GM10248 (cell line): ENCODE data around the gene OR52A1.

Source experiments
- CTCF ChIA-PET: fragments of 300-600 bp; sonication (Branson Sonifier 250); formaldehyde crosslinking; extraction: SDS; loops from one replicate; lab custom pipeline; 2021; ENCODE audit warnings: antibody characterized with exemption; lab: Yijun Ruan, JAX
- POLR2A ChIA-PET: fragments of 350-650 bp; sonication (Branson Sonifier 250); formaldehyde crosslinking; extraction: SDS; loops from one replicate; lab custom pipeline; 2020; ENCODE audit warnings: antibody characterized with exemption; lab: Yijun Ruan, JAX
- DNase-seq: peaks from one replicate; pipeline ENCODE4 v3.0.0; 2012; ENCODE audit errors: extremely low spot score
- CTCF ChIP-seq: IDR thresholded peaks from 2 replicates; pipeline ENCODE4 v1.5.1; 2012; ENCODE audit warnings: mild to moderate bottlenecking, low read depth; ENCODE audit errors: extremely low read depth, missing control alignments, control extremely low read depth

The OR52A1 gene

GRCh38 chr11:5115339-5115738, 39.2 kb downstream of the OR52A1 start:
- DNase-seq, result no peak
- POLR2A ChIA-PET, result no interaction called here
- no peak for TF ChIP-seq CTCF
- CTCF ChIA-PET, result interaction anchor here (0.9 kb wide), 1 partner anchor 10 kb away, joined by 3 read pairs; no protein-coding TSS in a partner anchor

DNA sequence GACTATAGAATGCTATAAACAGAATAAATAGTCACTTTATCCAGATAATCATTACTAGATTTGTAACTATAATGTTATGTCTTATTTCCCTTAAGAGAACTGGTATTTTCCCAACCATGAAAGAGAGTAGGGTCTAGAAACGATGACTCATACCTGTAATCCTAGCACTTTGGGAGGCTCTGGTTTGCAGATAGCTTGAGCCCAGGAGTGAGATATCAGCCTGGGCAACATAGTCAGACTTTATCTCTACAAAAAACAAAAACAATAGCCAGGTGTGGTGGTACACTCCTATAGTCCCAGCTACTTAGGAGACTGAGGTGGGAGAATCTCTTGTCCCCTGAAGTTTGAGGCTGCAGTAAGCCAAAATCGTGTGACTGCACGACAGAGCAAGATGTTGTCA, 47.3 kb downstream of the OR52A1 start:
- no peak for DNase-seq
- TF ChIP-seq CTCF, result no peak
- POLR2A ChIA-PET, result no interaction called here
- CTCF ChIA-PET, result no interaction called here

DNA sequence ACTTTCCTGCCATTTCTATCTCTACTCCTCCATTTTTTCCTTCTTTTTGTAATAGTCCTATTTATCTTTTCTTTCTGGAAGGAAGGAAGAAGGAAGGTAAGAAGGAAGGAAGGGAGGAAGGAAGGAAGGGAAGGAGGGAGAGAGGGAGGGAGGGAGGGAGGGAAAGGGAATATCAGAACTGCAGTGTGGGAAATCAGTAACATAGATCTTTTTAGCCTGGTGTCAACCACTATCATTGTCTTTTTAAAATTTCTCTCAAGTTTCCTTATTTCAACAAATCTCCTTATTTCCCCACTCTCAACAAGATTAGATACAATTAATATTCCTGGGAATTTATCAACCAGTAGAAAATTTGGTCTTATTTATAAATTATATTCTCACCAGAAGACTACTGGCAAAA, 51.5 kb downstream of the OR52A1 start:
- no peak for DNase-seq
- no peak for TF ChIP-seq CTCF
- CTCF ChIA-PET, result no interaction called here
- POLR2A ChIA-PET, result no interaction called here

DNA sequence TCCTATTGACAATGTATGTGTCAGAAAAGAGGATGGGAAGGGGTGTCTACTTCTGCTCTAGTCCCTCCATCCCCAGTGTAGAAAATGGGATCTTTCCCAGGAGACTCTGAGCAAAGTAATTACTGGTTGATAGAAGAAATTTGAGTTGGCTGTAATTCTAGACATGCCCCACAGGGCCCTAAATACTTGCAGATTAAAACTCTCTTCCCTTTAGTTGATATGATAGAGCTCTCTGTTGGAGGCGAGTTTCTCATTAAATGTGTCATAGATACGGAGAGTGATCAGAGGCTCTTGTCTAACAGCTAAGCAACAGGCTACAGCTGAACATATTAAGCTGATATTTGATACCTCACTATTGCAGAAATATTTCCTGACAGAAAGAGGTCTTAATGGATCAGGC, 52.3 kb downstream of the OR52A1 start:
- no peak for DNase-seq
- CTCF ChIA-PET, result no interaction called here
- no peak for TF ChIP-seq CTCF
- POLR2A ChIA-PET, result no interaction called here

- ChIA-PET POLR2A (no interaction called here), CTCF (no interaction called here)
- no peak for TF ChIP-seq CTCF
- DNase-seq, result no peak
These were observed 58.5 kb downstream of the OR52A1 start for GRCh38 chr11:5096011-5096410.
